CD14-positive monocyte (primary cell): ENCODE measurements around the gene SLC26A4. TPM values are rescaled to one million over a fixed set of nuclear protein-coding genes. Genes with fewer than 3 reads are reported as not detected.

Experiments
- DNase-seq, 3 donors: peaks; one replicate each; pipeline ENCODE4 v3.0.0-alpha.2; 2011 to 2022
- H2AFZ ChIP-seq: 2 replicates; pipeline ENCODE4 v1.6.0; 2012; ENCODE audit warnings: mild to moderate bottlenecking, low read depth, low read length, inconsistent platforms; ENCODE audit not compliant: insufficient read depth, poor library complexity, severe bottlenecking
- H3K27ac ChIP-seq, 2 donors: 1 replicate in 1 of 2; 2 replicates in 1 of 2; pipeline ENCODE4 v1.5.1; 2012 to 2013; ENCODE audit warnings: low read length in 2 of 2, control low read depth in 1 of 2, inconsistent platforms in 1 of 2, low read depth in 1 of 2, mild to moderate bottlenecking in 1 of 2
- H3K27me3 ChIP-seq, 2 donors: one replicate each; pipeline versions ENCODE4 v1.6.0 to v1.6.1; 2011 to 2013; ENCODE audit warnings: low read length in 2 of 2; ENCODE audit not compliant: control insufficient read depth in 2 of 2, insufficient read depth in 2 of 2
- H3K36me3 ChIP-seq, 2 donors: replicated peaks in 1 of 2; 1 replicate in 1 of 2; 2 replicates in 1 of 2; pipeline versions ENCODE4 v1.5.1 to v1.6.1; 2012 to 2013; ENCODE audit warnings: low read length in 2 of 2, control low read depth in 1 of 2, inconsistent platforms in 1 of 2, mild to moderate bottlenecking in 1 of 2; ENCODE audit not compliant: insufficient read depth in 2 of 2, control insufficient read depth in 1 of 2
- H3K4me1 ChIP-seq, 2 donors: 1 replicate in 1 of 2; 2 replicates in 1 of 2; pipeline versions ENCODE4 v1.5.1 to v1.6.1; 2012 to 2013; ENCODE audit warnings: low read length in 2 of 2, control low read depth in 1 of 2, inconsistent platforms in 1 of 2, mild to moderate bottlenecking in 1 of 2, moderate library complexity in 1 of 2; ENCODE audit not compliant: insufficient read depth in 2 of 2, control insufficient read depth in 1 of 2
- H3K4me2 ChIP-seq: replicated peaks from 2 replicates; pipeline ENCODE3; 2012; ENCODE audit warnings: low read length, moderate library complexity, mild to moderate bottlenecking; ENCODE audit not compliant: poor library complexity, severe bottlenecking; ENCODE audit errors: extremely low read depth
- H3K4me3 ChIP-seq, 3 experiments: fragments of 200-600 bp in 1 of 3; sonication (generic) in 1 of 3; replicated peaks in 1 of 3; 1 replicate in 2 of 3; 2 replicates in 1 of 3; pipeline ENCODE4 v1.5.1; 2011 to 2013; ENCODE audit warnings: low read length in 3 of 3, mild to moderate bottlenecking in 3 of 3, control low read depth in 2 of 3, low read depth in 2 of 3, inconsistent platforms in 1 of 3, moderate library complexity in 1 of 3
- H3K79me2 ChIP-seq: 2 replicates; pipeline ENCODE4 v1.6.0; 2012; ENCODE audit warnings: mild to moderate bottlenecking, control low read depth, inconsistent platforms, low read length, moderate library complexity; ENCODE audit not compliant: insufficient read depth
- H3K9ac ChIP-seq: 2 replicates; pipeline ENCODE4 v1.6.0; 2017; ENCODE audit warnings: low read length, mild to moderate bottlenecking; ENCODE audit not compliant: insufficient read depth, poor library complexity, severe bottlenecking
- H3K9me3 ChIP-seq, 2 donors: replicated peaks in 1 of 2; 1 replicate in 1 of 2; 2 replicates in 1 of 2; pipeline versions ENCODE4 v1.5.1 to v1.6.1; 2012 to 2013; ENCODE audit warnings: low read length in 2 of 2, control low read depth in 1 of 2; ENCODE audit not compliant: control insufficient read depth in 1 of 2, insufficient read depth in 1 of 2
- H4K20me1 ChIP-seq: 2 replicates; pipeline ENCODE4 v1.6.0; 2012; ENCODE audit warnings: mild to moderate bottlenecking, low read length, control low read depth, moderate library complexity; ENCODE audit not compliant: insufficient read depth
- H3K27ac Mint-ChIP-seq, 7 donors: one replicate each; pipeline ENCODE4 v1.8.0; 2020; ENCODE audit warnings: mild to moderate bottlenecking in 7 of 7, mixed read lengths in 7 of 7, moderate library complexity in 6 of 7, inconsistent platforms in 2 of 7
- H3K27me3 Mint-ChIP-seq, 3 donors: one replicate each; pipeline ENCODE4 v1.8.0; 2021 to 2022; ENCODE audit warnings: low read depth in 3 of 3, mild to moderate bottlenecking in 3 of 3, mixed read lengths in 3 of 3, moderate library complexity in 3 of 3, inconsistent platforms in 1 of 3
- H3K36me3 Mint-ChIP-seq, 2 donors: one replicate each; pipeline ENCODE4 v1.8.0; 2020; ENCODE audit warnings: mixed read lengths in 2 of 2, inconsistent platforms in 1 of 2, mild to moderate bottlenecking in 1 of 2
- H3K4me1 Mint-ChIP-seq: one replicate; pipeline ENCODE4 v1.8.0; 2020; ENCODE audit warnings: mild to moderate bottlenecking, mixed read lengths
- H3K4me3 Mint-ChIP-seq, 2 donors: one replicate each; pipeline ENCODE4 v1.8.0; 2020; ENCODE audit warnings: mild to moderate bottlenecking in 2 of 2, mixed read lengths in 2 of 2, moderate library complexity in 1 of 2
- H3K9me3 Mint-ChIP-seq, 7 donors: one replicate each; pipeline ENCODE4 v1.8.0; 2020 to 2022; ENCODE audit warnings: mixed read lengths in 7 of 7, mild to moderate bottlenecking in 6 of 7, moderate library complexity in 6 of 7, inconsistent platforms in 2 of 7
- WGBS: methylation state at CpG from one replicate; pipeline ENCODE4 v1.1.5; 2013; ENCODE audit warnings: missing lambda C conversion rate; ENCODE audit not compliant: insufficient coverage; 5-methylcytosine and 5-hydroxymethylcytosine counted together
- intact Hi-C, 2 donors: fragments of 100-400 bp; cut with micrococcal nuclease; formaldehyde crosslinking; loops; one replicate each; pipeline versions ENCODE4 v1.15.0 to v1.15.1; 2023
- polyA plus RNA-seq, 3 donors: library from polyadenylated mRNA; depleted of rRNA in 1 of 3; unstranded in 2 of 3; stranded (reverse) in 1 of 3; fragments of 300-500 nt in 2 of 3; fragments of >200 nt in 1 of 3; fragmentation: Illumina TruSeq in 2 of 3; gene quantifications; 1 replicate in 2 of 3; 2 replicates in 1 of 3; pipeline ENCODE4 v1.2.3, GENCODE V29; 2012 to 2021
- TF ChIP-seq, protein P1 (sequence below): fragments of 200-600 bp; IDR thresholded peaks from one replicate; pipeline ENCODE4 v1.8.0; 2022; ENCODE audit warnings: antibody characterized with exemption, mild to moderate bottlenecking

Gene SLC26A4
- polyA plus RNA-seq, 3 donors = 0.10 to 0.12 TPM; not detected in 1

DNA sequence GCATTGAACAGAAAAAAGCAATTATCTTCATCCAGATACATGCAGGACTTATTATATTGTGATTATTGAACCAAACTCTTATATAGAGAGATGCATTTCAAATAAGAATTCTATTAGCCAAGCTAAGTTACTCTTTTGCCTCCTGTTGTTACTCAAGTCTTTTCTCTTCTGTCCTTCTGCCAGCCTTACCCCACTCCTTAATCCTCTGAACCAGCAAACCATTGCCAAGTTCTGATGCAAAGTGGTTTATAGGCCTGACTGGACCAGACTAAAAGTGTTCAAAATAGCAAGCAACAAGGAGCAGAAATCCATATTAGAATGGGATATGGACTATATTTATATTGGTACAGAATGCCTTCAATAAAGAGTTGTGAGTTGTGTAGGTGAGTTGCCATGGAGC lies 2.2 kb upstream of the SLC26A4 start:
- Histone ChIP-seq H3K9ac (no peak overlapping the region), H3K4me1 (peaks cover 15 to 16% of the 10 kb centered on the region in 2 donors), H4K20me1 (no peaks in the 10 kb centered on the region), H3K27ac (no peak overlapping the region), H3K9me3 (peaks cover 0 to 23% of the 10 kb centered on the region in 2 donors), H3K27me3 (peaks cover 52 to 58% of the 10 kb centered on the region in 2 donors), H3K36me3 (no peaks in the 10 kb centered on the region), H3K4me3 (no peak overlapping the region), H2AFZ (no peak overlapping the region), H3K79me2 (no peaks in the 10 kb centered on the region), H3K4me2 (no peak overlapping the region)
- no peak for DNase-seq
- Mint-ChIP-seq H3K4me1 (peaks cover 14% of the 10 kb centered on the region), H3K27ac (no peak overlapping the region), H3K36me3 (peaks cover 0 to 2% of the 10 kb centered on the region in 2 donors), H3K9me3 (peaks cover 0 to 10% (median 0%) of the 10 kb centered on the region in 7 donors), H3K4me3 (peak overlapping the region in 1 of 2 donors; percentile 94), H3K27me3 (peaks cover 49 to 59% (median 57%) of the 10 kb centered on the region in 3 donors)
- intact Hi-C loops = no loop called here
- TF ChIP-seq, protein P1, sequence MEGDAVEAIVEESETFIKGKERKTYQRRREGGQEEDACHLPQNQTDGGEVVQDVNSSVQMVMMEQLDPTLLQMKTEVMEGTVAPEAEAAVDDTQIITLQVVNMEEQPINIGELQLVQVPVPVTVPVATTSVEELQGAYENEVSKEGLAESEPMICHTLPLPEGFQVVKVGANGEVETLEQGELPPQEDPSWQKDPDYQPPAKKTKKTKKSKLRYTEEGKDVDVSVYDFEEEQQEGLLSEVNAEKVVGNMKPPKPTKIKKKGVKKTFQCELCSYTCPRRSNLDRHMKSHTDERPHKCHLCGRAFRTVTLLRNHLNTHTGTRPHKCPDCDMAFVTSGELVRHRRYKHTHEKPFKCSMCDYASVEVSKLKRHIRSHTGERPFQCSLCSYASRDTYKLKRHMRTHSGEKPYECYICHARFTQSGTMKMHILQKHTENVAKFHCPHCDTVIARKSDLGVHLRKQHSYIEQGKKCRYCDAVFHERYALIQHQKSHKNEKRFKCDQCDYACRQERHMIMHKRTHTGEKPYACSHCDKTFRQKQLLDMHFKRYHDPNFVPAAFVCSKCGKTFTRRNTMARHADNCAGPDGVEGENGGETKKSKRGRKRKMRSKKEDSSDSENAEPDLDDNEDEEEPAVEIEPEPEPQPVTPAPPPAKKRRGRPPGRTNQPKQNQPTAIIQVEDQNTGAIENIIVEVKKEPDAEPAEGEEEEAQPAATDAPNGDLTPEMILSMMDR = no peak

DNA sequence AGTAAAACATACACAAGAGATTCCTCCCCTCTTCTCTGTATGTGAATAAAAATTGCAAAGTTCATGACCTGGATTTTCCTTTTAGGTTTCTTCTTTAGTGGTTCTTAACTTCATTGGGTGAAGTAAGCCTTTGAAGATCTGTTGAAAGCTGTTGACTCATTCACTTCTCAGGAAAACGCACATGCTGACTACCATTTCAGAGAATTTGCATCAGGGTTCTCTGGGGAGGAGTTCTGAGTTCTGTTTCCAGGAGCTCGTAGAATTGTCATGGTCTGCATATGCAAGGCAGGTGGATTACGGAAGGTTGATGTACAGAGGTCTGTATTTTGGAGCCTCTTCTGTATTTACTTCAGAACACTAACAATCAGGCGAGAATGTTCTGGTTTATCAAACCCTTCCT lies 962 bp upstream of the SLC26A4 start:
- H3K9me3 ChIP-seq = peaks cover 0 to 23% of the 10 kb centered on the region in 2 donors
- H3K4me1 ChIP-seq = peaks cover 15 to 16% of the 10 kb centered on the region in 2 donors
- Mint-ChIP-seq H3K9me3 (peaks cover 0 to 10% (median 0%) of the 10 kb centered on the region in 7 donors), H3K27ac (no peak overlapping the region), H3K4me1 (peaks cover 14% of the 10 kb centered on the region), H3K4me3 (peak overlapping the region in 1 of 2 donors; percentile 94), H3K36me3 (peaks cover 0 to 2% of the 10 kb centered on the region in 2 donors), H3K27me3 (peaks cover 51 to 67% (median 63%) of the 10 kb centered on the region in 3 donors)
- no peak overlapping the region for H3K9ac ChIP-seq
- TF ChIP-seq, protein P1 = no peak
- no peak overlapping the region for H3K4me2 ChIP-seq
- H3K36me3 ChIP-seq = no peaks in the 10 kb centered on the region
- intact Hi-C loops = no loop called here
- no peak for DNase-seq
- H3K27me3 ChIP-seq = peaks cover 52 to 58% of the 10 kb centered on the region in 2 donors
- 50% methylated on average over 1 of the region's 4 CpGs for WGBS
- no peak overlapping the region for H2AFZ ChIP-seq
- H3K27ac ChIP-seq = no peak overlapping the region
- H4K20me1 ChIP-seq = no peaks in the 10 kb centered on the region
- H3K79me2 ChIP-seq = no peaks in the 10 kb centered on the region
- no peak overlapping the region for H3K4me3 ChIP-seq
